Stimulated activated CD4-positive, alpha-beta T cell treated with anti-CD3 and anti-CD28 coated beads, Interleukin-12 subunit alpha, Interleukin-12 subunit beta, amount 100 ng/mL, for 24 hours (primary cell): ENCODE measurements around the gene ABCA1.
A peak's percentile ranks its signal among the peaks of the same experiment; 100 is the strongest.
"Not testable (repeated sequence)": the region's sequence is repeated elsewhere in the genome, so short reads cannot be mapped to it uniquely, and the experiment has no call there.

Experiments used
- DNase-seq, 2 experiments: peaks; one replicate each; pipeline ENCODE4 v3.0.0-alpha.2; 2020; ENCODE audit warnings: low read depth in 2 of 2

The ABCA1 gene

DNA sequence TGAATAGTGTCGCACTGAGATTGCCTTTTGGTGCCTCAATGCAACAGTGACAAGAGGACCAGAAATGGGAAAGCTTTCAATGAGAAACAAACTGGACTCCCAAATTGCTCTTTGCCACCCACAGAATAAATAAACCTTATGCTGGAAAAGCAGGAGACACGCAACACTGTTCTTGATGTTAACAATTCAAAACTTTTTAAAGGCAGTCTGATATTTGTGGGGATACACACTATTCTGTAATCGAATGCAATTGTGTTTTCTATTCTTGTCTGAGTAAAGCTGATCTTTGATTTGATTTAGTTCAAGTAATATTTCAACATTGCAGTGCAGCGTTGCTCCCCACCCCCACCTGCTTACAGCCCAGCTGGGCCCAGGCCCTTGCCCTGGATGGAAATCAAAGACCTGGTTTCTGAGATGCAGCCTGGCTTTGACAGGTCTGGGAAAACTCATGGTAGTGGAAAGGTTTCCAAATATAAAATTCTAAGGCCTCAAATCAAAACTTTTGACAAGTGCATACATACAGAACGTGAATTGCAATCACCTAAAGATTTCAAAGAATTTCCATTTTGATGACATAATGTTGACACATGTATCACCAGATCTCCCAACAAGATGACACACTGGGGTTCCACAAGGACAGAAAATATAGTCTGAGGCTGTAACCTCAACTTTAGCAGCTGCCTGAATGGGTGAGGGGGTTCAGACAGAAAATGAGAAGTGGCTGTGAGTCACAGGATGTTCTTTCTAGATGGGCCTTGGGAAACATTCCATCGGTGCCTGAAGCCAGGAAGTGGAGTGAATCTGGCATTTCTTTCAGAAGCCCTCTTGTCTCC lies 55.1 kb downstream of the ABCA1 start:
- no peak for DNase-seq

DNA sequence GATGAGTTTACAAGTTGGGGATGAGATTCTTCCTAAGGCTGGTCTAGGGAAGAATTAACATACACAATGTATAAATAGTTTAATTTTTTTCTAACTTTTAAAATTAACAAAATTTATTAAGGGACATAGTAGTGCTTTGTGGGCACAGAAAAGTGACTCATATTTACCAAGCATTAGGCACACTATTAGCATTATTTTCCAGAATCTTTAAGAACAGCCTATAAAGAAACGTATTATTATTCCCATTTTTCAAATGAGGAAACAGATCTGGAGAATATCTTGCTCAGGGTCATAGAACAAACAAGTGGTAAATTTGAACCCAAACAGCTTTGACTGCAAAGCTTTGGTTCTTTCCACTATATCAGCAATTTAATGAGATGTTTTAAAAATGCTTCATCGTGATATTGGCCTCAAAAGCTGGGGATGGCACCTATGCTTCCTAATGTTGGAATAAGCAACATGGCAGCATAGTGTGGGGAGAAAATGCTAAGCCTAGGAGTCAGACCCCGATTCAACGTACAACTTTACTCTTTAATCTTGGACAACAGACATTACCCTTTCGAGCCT lies 55.9 kb downstream of the ABCA1 start:
- DNase-seq, result no peak

DNA sequence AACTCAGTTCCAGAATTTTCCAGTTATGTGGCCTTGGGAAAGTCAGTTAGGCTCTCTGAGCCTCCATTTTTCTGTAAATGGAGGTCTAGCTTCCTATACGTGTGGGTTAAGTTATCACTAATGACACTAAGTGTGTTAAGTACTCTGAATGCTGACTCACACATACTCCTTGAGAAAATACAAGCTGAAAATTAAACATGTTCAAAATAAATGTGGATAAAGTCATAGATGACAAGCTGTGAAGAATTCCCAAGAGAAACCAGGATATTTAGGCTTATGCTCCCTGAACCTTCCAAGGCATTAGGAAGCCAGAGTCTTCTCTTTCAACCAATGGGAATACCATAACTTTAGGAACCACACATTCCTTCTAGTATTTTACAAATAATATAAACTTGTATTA lies 58.1 kb downstream of the ABCA1 start:
- DNase-seq, result no peak

DNA sequence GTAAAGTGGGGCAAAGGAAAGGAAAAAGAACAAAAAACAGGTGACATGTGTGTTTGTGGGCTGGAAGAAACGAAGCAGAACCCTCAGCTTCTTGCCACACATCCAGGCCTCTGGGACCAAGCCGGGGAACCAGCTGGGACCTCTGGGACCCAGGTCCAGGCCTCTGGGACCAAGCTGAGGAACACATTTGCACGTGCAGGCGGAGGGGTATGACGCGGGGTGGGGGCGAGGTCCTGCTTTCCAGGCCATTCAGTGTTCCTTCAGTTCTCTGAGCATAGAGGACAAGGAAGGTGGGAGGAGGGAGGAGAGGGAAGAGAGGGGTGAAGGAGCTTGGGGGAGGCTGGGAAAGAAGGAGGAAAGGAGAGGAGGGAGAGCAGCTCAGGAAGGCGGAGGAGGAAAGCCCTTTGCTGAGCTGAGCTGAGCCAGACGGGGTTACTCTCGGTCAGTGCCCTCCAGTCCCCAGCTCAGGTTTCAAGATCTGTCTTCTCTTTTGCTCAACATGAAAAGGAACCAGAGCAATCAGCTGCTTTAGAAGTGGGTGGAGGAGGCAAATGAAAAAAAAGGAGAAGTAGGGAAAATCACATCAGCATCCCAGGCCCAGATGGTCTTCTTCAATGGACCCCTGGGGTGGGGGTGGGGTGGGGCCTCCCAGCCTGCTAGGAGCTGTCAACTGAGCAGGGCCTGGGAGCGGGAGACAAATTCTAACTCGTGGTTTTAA lies 59.1 kb downstream of the ABCA1 start:
- DNase-seq, result no peak

GRCh38 chr9:104868303-104868686 lies 59.7 kb downstream of the ABCA1 start:
- DNase-seq, result no peak

- DNase-seq, result no peak
These were observed 61.8 kb downstream of the ABCA1 start for GRCh38 chr9:104866191-104866590.

- DNase-seq, result no peak
These were observed 63.3 kb downstream of the ABCA1 start for GRCh38 chr9:104864675-104865104.

GRCh38 chr9:104863180-104863883 lies 64.6 kb downstream of the ABCA1 start:
- peak in 1 of 2 experiments; percentile 21 for DNase-seq

DNA sequence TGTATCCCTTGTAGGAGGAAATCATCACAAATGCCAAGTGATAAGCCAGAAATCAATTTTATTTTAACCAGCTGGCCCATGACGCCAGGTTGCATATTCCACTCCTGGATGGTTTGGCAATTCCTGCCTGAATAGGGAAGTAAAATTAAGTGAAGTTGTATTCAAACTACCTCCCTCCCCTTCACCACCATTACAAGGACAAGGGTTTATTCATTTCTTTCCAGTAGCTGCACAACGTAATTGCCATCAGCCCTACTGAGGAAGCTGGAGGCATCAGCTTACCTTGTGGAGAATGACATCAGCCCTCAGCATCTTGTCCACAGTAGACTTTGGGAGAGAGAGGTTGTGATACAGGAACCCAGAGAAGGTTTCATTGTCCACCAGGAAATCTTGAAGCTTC lies 66.6 kb downstream of the ABCA1 start:
- no peak for DNase-seq

DNA sequence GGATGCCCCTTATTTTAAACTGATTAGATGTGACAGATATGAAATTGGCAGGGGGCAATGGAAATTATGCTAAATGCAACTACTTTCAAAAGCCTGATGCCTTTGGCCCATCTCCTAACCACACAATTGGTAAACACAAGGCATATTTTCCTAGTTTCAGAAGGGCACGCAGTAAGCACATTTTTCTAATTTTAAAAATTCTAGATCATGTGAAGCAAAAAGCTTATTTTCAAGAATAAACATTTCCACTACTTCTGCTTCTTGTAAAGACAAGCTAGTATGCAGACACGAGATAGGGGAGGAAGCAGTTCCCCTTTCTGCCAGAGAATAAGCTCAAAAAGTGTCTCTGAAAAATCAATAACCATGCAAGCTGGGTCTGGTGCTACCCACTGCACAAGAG lies 67.7 kb downstream of the ABCA1 start:
- DNase-seq, result no peak

GRCh38 chr9:104858846-104859245 lies 69.1 kb downstream of the ABCA1 start:
- no peak for DNase-seq

DNA sequence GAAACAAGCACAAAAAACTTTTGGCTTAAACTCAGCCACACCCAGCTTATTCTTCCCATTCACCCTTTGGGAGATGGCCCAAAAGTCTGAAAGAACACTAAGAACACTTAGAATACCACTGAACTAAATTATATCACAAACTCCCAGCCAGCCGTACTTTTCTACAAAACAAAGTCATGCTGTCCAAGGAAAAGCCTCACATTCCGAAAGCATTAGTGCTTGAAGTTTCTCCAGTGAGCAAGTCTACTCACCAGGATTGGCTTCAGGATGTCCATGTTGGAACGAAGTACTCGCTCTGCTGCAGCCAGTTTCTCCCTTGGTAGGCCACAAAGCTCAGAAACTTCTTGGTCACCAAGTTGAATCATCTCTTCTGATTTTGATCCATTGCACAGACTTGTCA lies 69.7 kb downstream of the ABCA1 start:
- DNase-seq, result no peak

DNA sequence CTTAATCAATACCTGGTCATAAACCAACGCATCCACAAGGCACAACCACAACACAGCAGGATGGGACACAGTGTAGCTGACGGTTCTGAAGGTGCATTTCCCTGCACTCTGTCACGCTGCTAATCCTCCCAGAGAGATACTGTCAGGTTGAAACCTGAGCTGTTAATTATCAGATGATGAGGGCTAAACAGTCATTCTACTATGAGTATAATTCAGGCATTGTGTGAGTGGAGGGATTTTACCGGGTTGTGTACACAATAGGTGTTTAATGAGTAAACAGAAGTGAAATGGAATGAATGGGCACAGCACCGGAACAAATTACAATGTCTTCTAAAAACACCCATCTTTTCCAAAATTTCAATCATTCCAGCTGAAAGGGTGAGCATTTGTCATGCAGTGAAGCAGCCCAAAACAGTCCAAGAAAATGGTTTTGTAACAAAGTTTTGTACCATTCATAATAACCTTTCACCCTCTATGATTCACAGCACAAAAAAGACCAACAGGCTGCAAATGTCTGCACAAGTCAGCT lies 71.5 kb downstream of the ABCA1 start:
- no peak for DNase-seq

DNA sequence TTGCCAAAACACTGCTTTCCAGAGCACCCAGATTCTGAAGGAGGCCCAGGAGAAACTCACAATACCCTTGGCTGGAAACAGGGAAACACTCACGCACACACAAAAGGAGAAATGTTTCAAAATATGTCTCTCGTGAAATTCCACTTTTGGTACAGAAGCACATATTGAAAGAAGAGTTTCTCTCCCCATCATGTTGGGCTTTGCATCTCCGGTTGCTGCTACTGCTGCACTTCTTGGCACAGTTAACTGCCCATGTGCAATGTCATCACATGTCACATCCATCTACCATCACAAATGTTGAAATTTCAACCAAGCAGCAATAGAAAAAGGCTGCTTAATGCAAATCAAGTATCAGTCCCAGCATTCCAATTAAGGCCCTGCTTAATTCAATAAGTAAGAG lies 72.1 kb downstream of the ABCA1 start:
- DNase-seq, result no peak

DNA sequence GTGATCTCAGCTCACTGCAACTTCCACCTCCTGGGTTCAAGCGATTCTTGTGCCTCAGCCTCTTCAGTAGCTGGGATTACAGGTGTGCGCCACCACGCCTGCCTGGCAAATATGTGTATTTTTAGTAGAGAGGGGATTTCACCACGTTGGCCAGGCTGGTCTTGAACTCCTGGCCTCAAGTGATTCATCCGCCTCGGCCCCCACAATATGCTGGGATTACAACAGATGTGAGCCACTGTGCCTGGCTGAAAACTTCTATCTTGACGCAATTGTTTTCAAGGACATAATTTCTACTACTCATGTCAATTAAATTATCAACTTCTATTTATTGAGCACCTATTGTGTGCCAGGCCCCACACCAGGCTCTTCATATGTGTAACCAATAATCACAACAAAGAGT lies 72.7 kb downstream of the ABCA1 start:
- not testable (repeated sequence) for DNase-seq

DNA sequence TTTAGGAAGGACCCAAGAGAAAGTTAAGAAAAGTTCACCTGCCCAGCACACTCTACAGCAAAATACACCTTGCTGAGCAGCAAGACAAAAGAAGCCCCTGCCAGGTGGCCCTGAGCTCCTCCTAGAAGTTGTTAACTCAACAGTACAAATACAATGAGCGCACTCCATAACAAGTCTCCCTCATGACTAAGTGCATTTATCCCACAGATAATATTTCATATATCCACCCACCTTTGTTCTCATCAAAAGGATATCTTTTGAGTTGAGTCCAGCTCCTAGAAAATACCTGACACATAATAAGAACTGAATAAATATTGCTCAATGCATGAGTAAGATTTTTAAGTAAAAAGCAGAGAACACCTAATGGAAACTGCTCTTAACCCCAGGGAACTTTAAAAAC lies 73.3 kb downstream of the ABCA1 start:
- DNase-seq, result no peak

GRCh38 chr9:104853683-104854082 lies 74.3 kb downstream of the ABCA1 start:
- no peak for DNase-seq

GRCh38 chr9:104853159-104853558 lies 74.8 kb downstream of the ABCA1 start:
- DNase-seq, result no peak

DNA sequence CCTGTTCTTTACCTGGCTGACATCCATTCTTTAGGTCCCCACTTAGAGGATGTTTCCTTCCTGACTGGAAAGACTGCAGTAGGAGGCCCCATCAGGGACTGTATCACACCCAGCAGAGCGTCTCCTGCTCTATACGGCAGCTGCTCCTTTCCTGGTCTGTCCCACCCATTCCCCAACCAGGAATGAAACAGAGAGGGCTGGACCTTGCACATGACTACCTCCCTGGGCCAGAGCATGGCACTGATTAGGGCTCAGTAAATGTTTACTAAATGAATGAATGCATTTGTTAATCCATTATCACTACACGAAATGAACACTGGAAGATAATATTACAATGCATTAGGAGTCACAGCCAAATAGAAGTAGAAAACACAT lies 76.4 kb downstream of the ABCA1 start:
- no peak for DNase-seq

- DNase-seq, result no peak
These were observed 77.0 kb downstream of the ABCA1 start for GRCh38 chr9:104850786-104851545.

- DNase-seq, result no peak
These were observed 78.9 kb downstream of the ABCA1 start for GRCh38 chr9:104849023-104849422.
